ENCODE results near the gene CCDC197.

The CCDC197 gene

GRCh38 chr14:94043111-94043755 is 46.1 kb downstream of the CCDC197 start:
- DNase-seq (ENCODE audit: low read depth in 2 of 2) = no peak

GRCh38 chr14:94043756-94044475 is 46.8 kb downstream of the CCDC197 start:
- DNase-seq (ENCODE audit: low read depth in 2 of 2) = no peak

- no peak for DNase-seq (ENCODE audit: low read depth in 2 of 2)
Observed at GRCh38 chr14:94044476-94045091, 47.5 kb downstream of the CCDC197 start.

GRCh38 chr14:94045101-94045500 is 48.0 kb downstream of the CCDC197 start:
- DNase-seq (ENCODE audit: low read depth in 2 of 2) = no peak

GRCh38 chr14:94045563-94046345 is 48.7 kb downstream of the CCDC197 start:
- no peak for DNase-seq (ENCODE audit: low read depth in 2 of 2)

- no peak for DNase-seq (ENCODE audit: low read depth in 2 of 2)
Observed at GRCh38 chr14:94046696-94047250, 49.7 kb downstream of the CCDC197 start.

GRCh38 chr14:94047581-94047980 is 50.5 kb downstream of the CCDC197 start:
- DNase-seq (ENCODE audit: low read depth in 2 of 2) = no peak

- DNase-seq (ENCODE audit: low read depth in 2 of 2) = no peak
Observed at GRCh38 chr14:94048691-94049624, 51.9 kb downstream of the CCDC197 start.

GRCh38 chr14:94049625-94050023 is 52.5 kb downstream of the CCDC197 start:
- no peak for DNase-seq (ENCODE audit: low read depth in 2 of 2)

GRCh38 chr14:94050231-94050880 is 53.3 kb downstream of the CCDC197 start:
- no peak for DNase-seq (ENCODE audit: low read depth in 2 of 2)

- no peak for DNase-seq (ENCODE audit: low read depth in 2 of 2)
Observed at GRCh38 chr14:94051115-94051514, 54.0 kb downstream of the CCDC197 start.

GRCh38 chr14:94051779-94052178 is 54.7 kb downstream of the CCDC197 start:
- no peak for DNase-seq (ENCODE audit: low read depth in 2 of 2)

GRCh38 chr14:94052199-94052598 is 55.1 kb downstream of the CCDC197 start:
- no peak for DNase-seq (ENCODE audit: low read depth in 2 of 2)

- no peak for DNase-seq (ENCODE audit: low read depth in 2 of 2)
Observed at GRCh38 chr14:94052662-94053061, 55.6 kb downstream of the CCDC197 start.

- DNase-seq (ENCODE audit: low read depth in 2 of 2) = no peak
Observed at GRCh38 chr14:94054401-94054800, 57.3 kb downstream of the CCDC197 start.

- no peak for DNase-seq (ENCODE audit: low read depth in 2 of 2)
Observed at GRCh38 chr14:94054936-94055335, 57.8 kb downstream of the CCDC197 start.

GRCh38 chr14:94056579-94057308 is 59.6 kb downstream of the CCDC197 start:
- no peak for DNase-seq (ENCODE audit: low read depth in 2 of 2)

- DNase-seq (ENCODE audit: low read depth in 2 of 2) = no peak
Observed at GRCh38 chr14:94058128-94058673, 61.1 kb downstream of the CCDC197 start.

All from stimulated activated CD4-positive, alpha-beta T cell treated with anti-CD3 and anti-CD28 coated beads, Interleukin-1b, Interleukin-23, amount 100 ng/mL, for 1 hour (primary cell).